ENCODE data around the gene ACADVL. TPM values are rescaled to one million over a fixed set of nuclear protein-coding genes. Genes with fewer than 3 reads are reported as not detected.
A peak's percentile ranks its signal among the peaks of the same experiment; 100 is the strongest.

Gene ACADVL
- total and polyA plus RNA-seq, 2 donors (not counting 1 experiment from before 2014, with no cell fraction given), result 640 to 696 TPM

DNA sequence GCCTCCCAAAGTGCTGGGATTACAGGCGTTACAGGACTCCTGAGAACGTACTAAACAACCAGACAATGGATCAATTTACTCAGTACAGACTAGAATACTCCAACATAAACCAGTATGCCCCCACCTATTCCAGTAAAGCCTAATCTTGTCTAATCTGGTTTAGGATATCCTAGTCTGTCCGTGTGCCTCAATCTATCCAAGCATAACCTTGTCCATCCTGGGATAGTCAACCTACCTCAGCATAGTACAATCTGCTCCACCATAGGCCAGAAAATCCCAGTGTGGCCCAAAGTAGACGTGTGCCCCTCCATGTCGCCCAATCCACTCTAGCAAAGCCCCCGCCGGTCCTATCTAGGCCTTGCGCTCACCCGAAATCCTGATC lies 14.0 kb downstream of the ACADVL start:
- POLR2A ChIA-PET, result interaction anchor here (0.6 to 13.1 kb wide), 6 partner anchors 9 to 1013 kb away, joined by 3 to 157 read pairs (median 4); partner anchors contain the start of genes ACADVL, ACAP1, DLG4 and GABARAP
- H3K4me3 Mint-ChIP-seq, result peak overlapping the region; percentile 97
- Histone ChIP-seq H3K4me3 (ENCODE audit: control extremely low read depth in 1 of 5, extremely low read depth in 1 of 5, insufficient read depth in 1 of 5, low read depth in 2 of 5, low read length in 4 of 5) (peak overlapping the region; percentile 80 to 96 (median 92)), H3K36me3 (replicated peaks in 1 of 2; ENCODE audit: control extremely low read depth in 1 of 2, control insufficient read depth in 1 of 2, extremely low read depth in 1 of 2, insufficient read depth in 2 of 2, low read length in 1 of 2) (peaks cover 0 to 31% of the 10 kb centered on the region in 2 experiments), H3K27ac (ENCODE audit: low read length in 2 of 2) (peak overlapping the region; percentile 68 to 88), H3K4me1 (ENCODE audit: control insufficient read depth in 2 of 2, insufficient read depth in 2 of 2, low read length in 2 of 2) (peaks cover 31 to 42% of the 10 kb centered on the region in 2 donors), H3K9me3 (ENCODE audit: control extremely low read depth in 1 of 3, control insufficient read depth in 2 of 3, insufficient read depth in 1 of 3, low read length in 2 of 3) (no peaks in the 10 kb centered on the region), H3K79me2 (ENCODE audit: control insufficient read depth, insufficient read depth, low read length) (peaks cover 62% of the 10 kb centered on the region), H2AFZ (ENCODE audit: insufficient read depth, low read depth, low read length, poor library complexity, severe bottlenecking) (peak overlapping the region; percentile 94), H3K9ac (ENCODE audit: low read length) (peak overlapping the region; percentile 78), H3K4me2 (replicated peaks; ENCODE audit: low read depth, low read length, poor library complexity, severe bottlenecking) (peak overlapping the region; percentile 96), H4K20me1 (ENCODE audit: control insufficient read depth, insufficient read depth, low read length, poor library complexity, severe bottlenecking) (peaks cover 15% of the 10 kb centered on the region), H3K27me3 (replicated peaks in 1 of 4; ENCODE audit: control extremely low read depth in 1 of 4, control insufficient read depth in 3 of 4, insufficient read depth in 4 of 4, low read length in 3 of 4) (no peaks in the 10 kb centered on the region)
- CTCF ChIA-PET, result interaction anchor here (0.6 to 1.7 kb wide), 3 partner anchors 13 to 215 kb away, joined by 3 to 15 read pairs (median 3); partner anchors contain the start of genes ACADVL and DLG4
- peak overlapping the region; percentile 99 for H3K27ac Mint-ChIP-seq
- H3K9me3 Mint-ChIP-seq (ENCODE audit: insufficient read depth), result no peaks in the 10 kb centered on the region
- ATAC-seq (ENCODE audit: low read depth), result no peak
- H3K27me3 Mint-ChIP-seq, result no peaks in the 10 kb centered on the region
- 0% methylated on average over 9 of the region's 9 CpGs for WGBS (ENCODE audit: insufficient coverage)
- no peak for TF ChIP-seq EZH2 (IDR thresholded peaks at IDR 0.05; ENCODE audit: borderline replicate concordance, insufficient read depth, low read depth, low read length, poor library complexity, severe bottlenecking)
- TF ChIP-seq, protein P1, sequence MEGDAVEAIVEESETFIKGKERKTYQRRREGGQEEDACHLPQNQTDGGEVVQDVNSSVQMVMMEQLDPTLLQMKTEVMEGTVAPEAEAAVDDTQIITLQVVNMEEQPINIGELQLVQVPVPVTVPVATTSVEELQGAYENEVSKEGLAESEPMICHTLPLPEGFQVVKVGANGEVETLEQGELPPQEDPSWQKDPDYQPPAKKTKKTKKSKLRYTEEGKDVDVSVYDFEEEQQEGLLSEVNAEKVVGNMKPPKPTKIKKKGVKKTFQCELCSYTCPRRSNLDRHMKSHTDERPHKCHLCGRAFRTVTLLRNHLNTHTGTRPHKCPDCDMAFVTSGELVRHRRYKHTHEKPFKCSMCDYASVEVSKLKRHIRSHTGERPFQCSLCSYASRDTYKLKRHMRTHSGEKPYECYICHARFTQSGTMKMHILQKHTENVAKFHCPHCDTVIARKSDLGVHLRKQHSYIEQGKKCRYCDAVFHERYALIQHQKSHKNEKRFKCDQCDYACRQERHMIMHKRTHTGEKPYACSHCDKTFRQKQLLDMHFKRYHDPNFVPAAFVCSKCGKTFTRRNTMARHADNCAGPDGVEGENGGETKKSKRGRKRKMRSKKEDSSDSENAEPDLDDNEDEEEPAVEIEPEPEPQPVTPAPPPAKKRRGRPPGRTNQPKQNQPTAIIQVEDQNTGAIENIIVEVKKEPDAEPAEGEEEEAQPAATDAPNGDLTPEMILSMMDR (IDR thresholded peaks at IDR 0.05), result no peak
- intact Hi-C loops (cut with micrococcal nuclease), result loop anchor here (1.0 kb wide), 4 partner anchors 14 to 96 kb away; partner anchors contain the start of genes ACADVL, DLG4 and NEURL4
- no peak for DNase-seq
- H3K4me1 Mint-ChIP-seq, result peaks cover 44% of the 10 kb centered on the region

Data from B cell (primary cell).